H1 (cell line): ENCODE measurements around the gene ARSB. TPM values are rescaled to one million over a fixed set of nuclear protein-coding genes. Genes with fewer than 3 reads are reported as not detected.

ENCODE experiments used
- CTCF ChIA-PET: fragments of 300-600 bp; sonication (Branson Sonifier 250); formaldehyde crosslinking; loops from one replicate; lab custom pipeline; 2021; ENCODE audit not compliant: partially characterized antibody; lab: Charles Lee
- POLR2A ChIA-PET: fragments of 300-600 bp; sonication (Branson Sonifier 250); formaldehyde crosslinking; loops from one replicate; lab custom pipeline; 2021; ENCODE audit warnings: inconsistent platforms; ENCODE audit not compliant: partially characterized antibody; lab: Charles Lee
- DNase-seq, 2 experiments: peaks; one replicate each; pipeline versions ENCODE4 v3.0.0 to v3.0.0-alpha.2; 2010 to 2022; ENCODE audit warnings: low spot score in 2 of 2, low read depth in 1 of 2, mixed read lengths in 1 of 2
- FAIRE-seq: peaks from 2 replicates; lab custom pipeline; 2011; peaks lifted over from hg19 to GRCh38; lab: Jason Lieb, UNC
- H2AFZ ChIP-seq: 2 replicates; pipeline ENCODE4 v1.8.1; 2012; ENCODE audit warnings: low read length, inconsistent platforms
- H2AK5ac ChIP-seq: 2 replicates; pipeline ENCODE4 v1.6.1; 2013; ENCODE audit warnings: low read depth, low read length
- H2BK120ac ChIP-seq: replicated peaks from 2 replicates; pipeline ENCODE3; 2013; ENCODE audit warnings: low read depth, low read length, inconsistent platforms
- H2BK12ac ChIP-seq: 2 replicates; pipeline ENCODE4 v1.6.1; 2013; ENCODE audit warnings: low read depth, low read length
- H2BK15ac ChIP-seq: 2 replicates; pipeline ENCODE4 v1.6.1; 2013; ENCODE audit warnings: low read length
- H2BK20ac ChIP-seq: 2 replicates; pipeline ENCODE4 v1.6.1; 2013; ENCODE audit warnings: low read length
- H2BK5ac ChIP-seq: 2 replicates; pipeline ENCODE4 v1.6.1; 2013; ENCODE audit warnings: low read depth, low read length
- H3K14ac ChIP-seq: 2 replicates; pipeline ENCODE4 v1.6.1; 2013; ENCODE audit warnings: inconsistent platforms; ENCODE audit not compliant: insufficient read length
- H3K18ac ChIP-seq: 2 replicates; pipeline ENCODE4 v1.6.1; 2013; ENCODE audit warnings: low read length; ENCODE audit errors: extremely low read depth
- H3K23ac ChIP-seq: 2 replicates; pipeline ENCODE4 v1.6.1; 2013; ENCODE audit warnings: inconsistent platforms; ENCODE audit not compliant: insufficient read length
- H3K23me2 ChIP-seq: 2 replicates; pipeline ENCODE4 v1.6.1; 2013; ENCODE audit warnings: low read depth, low read length
- H3K27ac ChIP-seq: 2 replicates; pipeline ENCODE4 v1.6.1; 2011; ENCODE audit warnings: low read depth, low read length, inconsistent platforms
- H3K27me3 ChIP-seq, 4 experiments: replicated peaks in 1 of 4; 1 replicate in 1 of 4; 2 replicates in 3 of 4; pipeline versions ENCODE4 v1.6.1 to v1.8.1; 2011 to 2013; ENCODE audit warnings: low read length in 3 of 4, mild to moderate bottlenecking in 3 of 4, inconsistent platforms in 2 of 4, mixed read lengths in 2 of 4, moderate library complexity in 1 of 4; ENCODE audit not compliant: control insufficient read depth in 3 of 4, insufficient read depth in 3 of 4; ENCODE audit errors: extremely low read depth in 1 of 4
- H3K36me3 ChIP-seq, 4 experiments: 2 replicates each; pipeline versions ENCODE4 v1.6.1 to v1.8.1; 2011 to 2013; ENCODE audit warnings: mild to moderate bottlenecking in 4 of 4, low read length in 3 of 4, moderate library complexity in 2 of 4, control low read depth in 1 of 4, inconsistent platforms in 1 of 4; ENCODE audit not compliant: insufficient read depth in 4 of 4, control insufficient read depth in 2 of 4
- H3K4ac ChIP-seq: replicated peaks from 2 replicates; pipeline ENCODE3; 2013; ENCODE audit warnings: low read length, low read depth, mixed read lengths, inconsistent platforms; ENCODE audit not compliant: insufficient read length
- H3K4me1 ChIP-seq, 4 experiments: replicated peaks in 1 of 4; 1 replicate in 1 of 4; 2 replicates in 3 of 4; pipeline versions ENCODE4 v1.6.1 to v1.8.1; 2011 to 2013; ENCODE audit warnings: low read length in 3 of 4, inconsistent platforms in 2 of 4, mixed read lengths in 1 of 4; ENCODE audit not compliant: insufficient read depth in 4 of 4, control insufficient read depth in 3 of 4
- H3K4me2 ChIP-seq, 2 experiments: 2 replicates each; pipeline versions ENCODE4 v1.6.1 to v1.8.1; 2011 to 2013; ENCODE audit warnings: low read depth in 2 of 2, low read length in 2 of 2, control low read depth in 1 of 2, inconsistent platforms in 1 of 2, mild to moderate bottlenecking in 1 of 2; ENCODE audit not compliant: insufficient read depth in 1 of 2
- H3K4me3 ChIP-seq, 4 experiments: fragments of 200-600, 300-600 bp in 1 of 4; sonication (generic), shearing (Covaris generic), sonication (Bioruptor Twin) in 1 of 4; 2 replicates each; pipeline versions ENCODE4 v1.5.1 to v1.8.1; 2011 to 2016; ENCODE audit warnings: low read length in 4 of 4, low read depth in 3 of 4, control low read depth in 2 of 4, inconsistent platforms in 2 of 4, mild to moderate bottlenecking in 2 of 4, mixed read lengths in 1 of 4, moderate library complexity in 1 of 4; ENCODE audit not compliant: insufficient read depth in 2 of 4; ENCODE audit errors: extremely low read depth in 1 of 4
- H3K56ac ChIP-seq: replicated peaks from 2 replicates; pipeline ENCODE3; 2013; ENCODE audit warnings: low read depth, mild to moderate bottlenecking, mixed read lengths, low read length, inconsistent platforms; ENCODE audit not compliant: insufficient read length
- H3K79me1 ChIP-seq: 2 replicates; pipeline ENCODE4 v1.6.1; 2013; ENCODE audit warnings: low read depth, low read length, control low read depth
- H3K79me2 ChIP-seq, 2 experiments: 2 replicates each; pipeline versions ENCODE4 v1.6.1 to v1.8.1; 2012 to 2013; ENCODE audit warnings: low read length in 2 of 2, mild to moderate bottlenecking in 2 of 2, inconsistent platforms in 1 of 2; ENCODE audit not compliant: insufficient read depth in 2 of 2, control insufficient read depth in 1 of 2
- H3K9ac ChIP-seq, 4 experiments: replicated peaks in 1 of 4; 1 replicate in 1 of 4; 2 replicates in 3 of 4; pipeline versions ENCODE4 v1.6.1 to v1.8.1; 2011 to 2013; ENCODE audit warnings: low read depth in 3 of 4, low read length in 3 of 4, control low read depth in 2 of 4, mild to moderate bottlenecking in 2 of 4, moderate library complexity in 2 of 4, inconsistent platforms in 1 of 4; ENCODE audit errors: extremely low read depth in 1 of 4
- H3K9me3 ChIP-seq, 2 experiments: 2 replicates each; pipeline versions ENCODE4 v1.6.1 to v1.8.1; 2012 to 2013; ENCODE audit warnings: mild to moderate bottlenecking in 2 of 2, moderate library complexity in 2 of 2, control low read depth in 1 of 2, inconsistent platforms in 1 of 2, low read depth in 1 of 2, low read length in 1 of 2, mixed read lengths in 1 of 2; ENCODE audit not compliant: insufficient read depth in 2 of 2
- H4K20me1 ChIP-seq, 2 experiments: replicated peaks in 1 of 2; 2 replicates each; pipeline versions ENCODE3 to v1.8.1; 2011 to 2013; ENCODE audit warnings: inconsistent platforms in 2 of 2, low read length in 2 of 2, mild to moderate bottlenecking in 1 of 2; ENCODE audit not compliant: insufficient read depth in 2 of 2, control insufficient read depth in 1 of 2
- H4K5ac ChIP-seq: 2 replicates; pipeline ENCODE4 v1.6.1; 2013; ENCODE audit warnings: low read length, low read depth, mixed read lengths, inconsistent platforms; ENCODE audit not compliant: insufficient read length
- H4K8ac ChIP-seq: 2 replicates; pipeline ENCODE4 v1.8.0; 2013; ENCODE audit warnings: mild to moderate bottlenecking, moderate library complexity, low read length, inconsistent platforms; ENCODE audit not compliant: insufficient read depth; ENCODE audit errors: extremely low read depth
- H4K91ac ChIP-seq: replicated peaks from 2 replicates; pipeline ENCODE3; 2013; ENCODE audit warnings: low read length, mixed read lengths, inconsistent platforms; ENCODE audit not compliant: insufficient read length
- SIN3A ChIP-seq, 2 experiments: IDR thresholded peaks in 1 of 2; conservative IDR thresholded peaks in 1 of 2; 2 replicates each; pipeline ENCODE4 v1.6.1; 2011 to 2012; ENCODE audit warnings: low read length in 2 of 2, improper control_type of control experiment in 1 of 2, low read depth in 1 of 2, mild to moderate bottlenecking in 1 of 2
- YY1 ChIP-seq: IDR thresholded peaks from 2 replicates; pipeline ENCODE4 v1.6.1; 2011; ENCODE audit warnings: low read depth, mild to moderate bottlenecking, low read length
- WGBS, 2 experiments: shearing (Covaris generic) in 1 of 2; methylation state at CpG; one replicate each; pipeline versions ENCODE4 v1.1.6 to v1.1.7; 2013 to 2015; ENCODE audit warnings: low lambda C conversion rate in 2 of 2, mixed read lengths in 2 of 2, inconsistent platforms in 1 of 2, low coverage in 1 of 2, missing lambda C conversion rate in 1 of 2; ENCODE audit not compliant: insufficient replicate concordance in 2 of 2, insufficient coverage in 1 of 2, insufficient read length in 1 of 2; ENCODE audit errors: extremely low coverage in 1 of 2, missing lambda C conversion rate in 1 of 2; 5-methylcytosine and 5-hydroxymethylcytosine counted together
- polyA plus RNA-seq, 7 experiments: library from polyadenylated mRNA; depleted of rRNA in 3 of 7; stranded (reverse) in 5 of 7; unstranded in 2 of 7; fragments of >200 nt in 5 of 7; fragments of 200-250 nt in 2 of 7; gene quantifications; 1 replicate in 5 of 7; 2 replicates in 1 of 7; 4 replicates in 1 of 7; pipeline versions ENCODE4 v1.2.1 to v1.2.3, GENCODE V29; 2011 to 2013; ENCODE audit warnings: missing spikeins in 2 of 7, mixed read lengths in 2 of 7
- total RNA-seq: library from RNA; stranded (reverse); fragmentation: NEBNext Ultra II Directional; extraction: Animal tissue kit (Norgen Biotek cat#: 25700); gene quantifications from 2 replicates; pipeline ENCODE4 v1.2.1, GENCODE V29; 2021

Gene ARSB
- total and polyA plus RNA-seq, 2 of the 8 experiments (the other 6 are each of a cell fraction or from before 2014, with no cell fraction given), result 6.4 to 13.9 TPM

DNA sequence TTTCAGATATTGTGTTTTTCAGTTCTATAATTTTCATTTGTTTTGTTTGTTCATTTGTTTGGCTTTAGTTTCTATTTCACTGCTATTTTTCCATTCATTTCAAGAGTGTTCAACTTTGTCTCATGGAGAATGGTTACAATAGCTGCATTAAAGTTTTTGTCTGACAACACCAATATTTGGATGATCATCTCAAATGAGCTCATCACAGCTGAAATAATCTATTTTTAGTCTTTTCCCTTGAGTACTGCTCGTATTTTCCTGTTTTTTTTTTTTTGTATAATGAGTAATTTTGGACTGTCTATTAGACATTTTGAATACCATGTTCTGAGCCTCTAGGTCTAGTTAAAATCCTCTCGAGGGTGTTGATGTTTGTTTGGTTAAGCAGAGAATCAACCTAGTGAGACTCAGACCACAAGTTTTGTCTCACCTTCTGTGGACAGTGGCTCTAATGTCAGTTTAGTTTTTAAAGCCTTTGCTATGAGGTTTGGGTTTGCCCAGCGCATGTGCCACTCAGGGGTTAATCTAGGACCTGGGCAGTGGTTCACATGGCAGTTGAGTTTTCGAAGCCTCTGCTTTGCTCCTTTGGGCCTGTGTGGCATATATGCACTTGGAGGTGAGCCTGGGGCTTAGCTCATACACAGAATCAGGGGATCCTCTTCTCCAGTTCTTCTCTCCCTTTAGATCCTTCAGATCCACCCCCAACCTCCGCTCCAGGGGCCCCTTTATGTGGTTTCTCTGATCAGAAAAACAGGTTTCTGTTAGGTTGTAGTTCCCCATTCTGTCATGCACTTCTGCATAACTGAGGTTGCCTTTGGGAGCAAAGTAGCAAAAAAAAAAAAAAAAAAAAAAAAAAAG lies 79.8 kb downstream of the ARSB start:
- H3K79me2 ChIP-seq, result no peaks in the 10 kb centered on the region
- no peaks in the 10 kb centered on the region for H3K27me3 ChIP-seq
- no peak overlapping the region for H3K4ac ChIP-seq
- no peak overlapping the region for H3K4me3 ChIP-seq
- H2BK5ac ChIP-seq, result no peak overlapping the region
- H3K23me2 ChIP-seq, result no peaks in the 10 kb centered on the region
- no peak overlapping the region for H2BK15ac ChIP-seq
- H3K4me1 ChIP-seq, result peaks cover 0 to 11% (median 3%) of the 10 kb centered on the region in 4 experiments; a peak in 6 of 7 replicates
- H2AK5ac ChIP-seq, result no peak overlapping the region
- no peaks in the 10 kb centered on the region for H3K79me1 ChIP-seq
- no peak overlapping the region for H3K56ac ChIP-seq
- no peaks in the 10 kb centered on the region for H3K36me3 ChIP-seq
- H3K9me3 ChIP-seq, result no peaks in the 10 kb centered on the region
- no peak overlapping the region for H3K4me2 ChIP-seq
- no peak overlapping the region for H3K14ac ChIP-seq
- H4K91ac ChIP-seq, result no peak overlapping the region
- H2AFZ ChIP-seq, result no peak overlapping the region
- 78% methylated on average over 5 of the region's 5 CpGs; no CpG with 5 or more reads in 1 of the 2 experiments for WGBS, 2 experiments
- H4K5ac ChIP-seq, result no peak overlapping the region
- no peak overlapping the region for H3K9ac ChIP-seq
- H2BK12ac ChIP-seq, result no peak overlapping the region; the same call in 1 of the 2 replicates
- no peak for TF ChIP-seq YY1
- TF ChIP-seq SIN3A (conservative IDR thresholded peaks at IDR 0.05 in 1 of 2, IDR thresholded peaks at IDR 0.05 in 1 of 2; ENCODE audit: low read depth in 1 of 2, low read length in 2 of 2), result no peak
- no peak overlapping the region for H2BK20ac ChIP-seq
- H2BK120ac ChIP-seq, result no peak overlapping the region
- ChIA-PET CTCF (interaction anchor here (0.7 to 1.4 kb wide), 3 partner anchors 10 to 75 kb away, joined by 3 to 4 read pairs (median 4); no protein-coding TSS in a partner anchor), POLR2A (no interaction called here)
- DNase-seq (no peak), FAIRE-seq (no peak)
- no peak overlapping the region for H3K23ac ChIP-seq
- H4K8ac ChIP-seq, result no peak overlapping the region
- H3K18ac ChIP-seq, result no peak overlapping the region
- H3K27ac ChIP-seq, result no peak overlapping the region
- H4K20me1 ChIP-seq, result no peaks in the 10 kb centered on the region
